Upper lobe of left lung (tissue), 4 donors: ENCODE data around the gene CDHR3.

ENCODE experiments used
- POLR2A ChIP-seq, 4 donors: fragments of 450-650 bp; IDR thresholded peaks; one replicate each; pipeline ENCODE4 v1.5.1; 2016 to 2017; ENCODE audit warnings: antibody characterized with exemption in 4 of 4, mild to moderate bottlenecking in 2 of 4
- POLR2AphosphoS5 ChIP-seq, 2 donors: sonication (generic); formaldehyde crosslinking; IDR thresholded peaks; one replicate each; pipeline ENCODE4 v1.5.1; 2017; ENCODE audit warnings: antibody characterized with exemption in 2 of 2
- TF ChIP-seq, protein P1 (sequence below), 6 experiments: fragments of 450-650 bp in 4 of 6; fragments of 200-600 bp in 2 of 6; sonication (generic) in 2 of 6; IDR thresholded peaks; one replicate each; pipeline ENCODE4 v1.5.1; 2016 to 2019; ENCODE audit warnings: antibody characterized with exemption in 6 of 6

DNA sequence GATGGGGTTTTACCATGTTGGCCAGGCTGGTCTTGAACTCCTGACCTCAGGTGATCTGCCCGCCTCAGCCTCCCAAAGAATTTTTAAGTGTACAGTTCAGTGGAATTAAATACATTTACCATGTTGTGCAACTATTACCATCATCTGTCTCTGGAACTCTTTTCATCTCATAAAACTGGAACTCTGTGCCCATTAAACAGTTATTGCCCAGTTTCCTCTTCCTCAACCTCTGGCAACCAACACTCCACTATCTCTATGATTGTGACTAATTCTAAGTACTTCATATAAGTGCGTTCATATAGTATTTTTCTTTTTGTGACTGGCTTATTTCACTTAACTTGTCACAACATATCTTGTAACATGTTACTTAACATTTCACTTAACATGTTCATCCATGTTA is 45.4 kb upstream of the CDHR3 start:
- TF ChIP-seq, protein P1, sequence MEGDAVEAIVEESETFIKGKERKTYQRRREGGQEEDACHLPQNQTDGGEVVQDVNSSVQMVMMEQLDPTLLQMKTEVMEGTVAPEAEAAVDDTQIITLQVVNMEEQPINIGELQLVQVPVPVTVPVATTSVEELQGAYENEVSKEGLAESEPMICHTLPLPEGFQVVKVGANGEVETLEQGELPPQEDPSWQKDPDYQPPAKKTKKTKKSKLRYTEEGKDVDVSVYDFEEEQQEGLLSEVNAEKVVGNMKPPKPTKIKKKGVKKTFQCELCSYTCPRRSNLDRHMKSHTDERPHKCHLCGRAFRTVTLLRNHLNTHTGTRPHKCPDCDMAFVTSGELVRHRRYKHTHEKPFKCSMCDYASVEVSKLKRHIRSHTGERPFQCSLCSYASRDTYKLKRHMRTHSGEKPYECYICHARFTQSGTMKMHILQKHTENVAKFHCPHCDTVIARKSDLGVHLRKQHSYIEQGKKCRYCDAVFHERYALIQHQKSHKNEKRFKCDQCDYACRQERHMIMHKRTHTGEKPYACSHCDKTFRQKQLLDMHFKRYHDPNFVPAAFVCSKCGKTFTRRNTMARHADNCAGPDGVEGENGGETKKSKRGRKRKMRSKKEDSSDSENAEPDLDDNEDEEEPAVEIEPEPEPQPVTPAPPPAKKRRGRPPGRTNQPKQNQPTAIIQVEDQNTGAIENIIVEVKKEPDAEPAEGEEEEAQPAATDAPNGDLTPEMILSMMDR (IDR thresholded peaks at IDR 0.05), result no peak
- TF ChIP-seq POLR2AphosphoS5 (IDR thresholded peaks at IDR 0.05), result no peak
- no peak for TF ChIP-seq POLR2A (IDR thresholded peaks at IDR 0.05)
